OCI-LY3 (cell line): ENCODE results near the gene TGFBR3L.

Experiments
- H2AFZ ChIP-seq: fragments of 200-600, 300-600 bp; shearing (Covaris generic); 2 replicates; pipeline ENCODE4 v1.6.0; 2014; ENCODE audit warnings: antibody characterized with exemption, low read depth, low read length
- H3K27ac ChIP-seq: fragments of 200-600, 300-600 bp; sonication (generic); 2 replicates; pipeline ENCODE4 v1.5.1; 2014; ENCODE audit warnings: mild to moderate bottlenecking, low read length, moderate library complexity, mixed read lengths
- H3K27me3 ChIP-seq: fragments of 200-600, 300-600 bp; sonication (generic); 2 replicates; pipeline ENCODE4 v1.6.1; 2014; ENCODE audit warnings: low read depth, low read length, mixed read lengths
- H3K36me3 ChIP-seq: fragments of 200-600, 300-600 bp; sonication (generic); replicated peaks from 2 replicates; pipeline ENCODE3; 2014; ENCODE audit warnings: low read depth, low read length, mixed read lengths
- H3K4me1 ChIP-seq: fragments of 300-600, 200-600 bp; sonication (generic); 2 replicates; pipeline ENCODE4 v1.6.1; 2014; ENCODE audit warnings: low read length, mixed read lengths
- H3K4me2 ChIP-seq: fragments of 200-600, 300-600 bp; sonication (generic); 2 replicates; pipeline ENCODE4 v1.6.1; 2014; ENCODE audit warnings: low read length, mixed read lengths
- H3K4me3 ChIP-seq: fragments of 300-600, 200-600 bp; sonication (generic); 2 replicates; pipeline ENCODE4 v1.5.1; 2014; ENCODE audit warnings: antibody characterized with exemption, mild to moderate bottlenecking, low read length, moderate library complexity
- H3K79me2 ChIP-seq: fragments of 300-600, 200-600 bp; shearing (Covaris generic); 2 replicates; pipeline ENCODE4 v1.6.1; 2014; ENCODE audit warnings: mild to moderate bottlenecking, low read length, mixed read lengths
- H3K9ac ChIP-seq: fragments of 300-600, 200-600 bp; shearing (Covaris generic); 2 replicates; pipeline ENCODE4 v1.6.0; 2014; ENCODE audit warnings: mild to moderate bottlenecking, low read length, moderate library complexity
- H3K9me3 ChIP-seq: fragments of 200-600, 300-600 bp; shearing (Covaris generic); 2 replicates; pipeline ENCODE4 v1.6.1; 2014; ENCODE audit warnings: low read length, mixed read lengths; ENCODE audit not compliant: insufficient read depth
- H4K20me1 ChIP-seq: fragments of 200-600, 300-600 bp; sonication (generic); 2 replicates; pipeline ENCODE4 v1.6.1; 2016; ENCODE audit warnings: low read length, mixed read lengths; ENCODE audit not compliant: insufficient read depth
- EZH2phosphoT487 ChIP-seq: fragments of 200-600 bp; shearing (Covaris generic); IDR thresholded peaks from 2 replicates; pipeline ENCODE4 v1.6.1; 2018; ENCODE audit warnings: antibody characterized with exemption, mixed run types, low read depth
- TF ChIP-seq, protein P1 (sequence below): fragments of 200-600, 300-600 bp; sonication (generic); IDR thresholded peaks from 2 replicates; pipeline ENCODE4 v1.5.1; 2014; ENCODE audit warnings: antibody characterized with exemption, low read length, low read depth

The TGFBR3L gene

DNA sequence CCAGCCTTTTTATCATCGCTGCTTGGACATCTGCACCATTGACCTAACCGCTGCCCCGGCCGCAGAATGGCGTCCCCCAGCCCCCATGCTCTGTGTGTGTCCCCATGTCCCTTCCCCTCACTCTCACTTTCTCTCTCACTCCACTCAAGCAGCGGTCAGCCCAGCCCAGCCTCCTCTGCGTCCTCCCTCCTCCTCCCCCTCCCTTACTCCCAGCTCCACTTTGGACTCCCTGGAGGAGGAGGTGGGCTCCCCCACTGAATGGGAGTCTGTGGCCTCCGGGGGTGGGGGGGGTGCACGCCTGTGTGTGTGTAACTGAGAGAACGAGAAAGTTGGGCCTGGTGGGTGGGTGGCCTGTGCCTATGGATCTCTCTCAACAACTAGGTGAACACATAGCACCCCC lies 8.8 kb upstream of the TGFBR3L start:
- Histone ChIP-seq H4K20me1 (peaks cover 35% of the 10 kb centered on the region), H3K4me1 (peaks cover 16% of the 10 kb centered on the region), H3K27me3 (no peaks in the 10 kb centered on the region), H2AFZ (no peak overlapping the region), H3K79me2 (peaks cover 54% of the 10 kb centered on the region), H3K4me2 (no peak overlapping the region), H3K9me3 (no peaks in the 10 kb centered on the region), H3K27ac (no peak overlapping the region), H3K4me3 (no peak overlapping the region), H3K9ac (no peak overlapping the region), H3K36me3 (peaks cover 11% of the 10 kb centered on the region)
- no peak for TF ChIP-seq EZH2phosphoT487
- TF ChIP-seq, protein P1, sequence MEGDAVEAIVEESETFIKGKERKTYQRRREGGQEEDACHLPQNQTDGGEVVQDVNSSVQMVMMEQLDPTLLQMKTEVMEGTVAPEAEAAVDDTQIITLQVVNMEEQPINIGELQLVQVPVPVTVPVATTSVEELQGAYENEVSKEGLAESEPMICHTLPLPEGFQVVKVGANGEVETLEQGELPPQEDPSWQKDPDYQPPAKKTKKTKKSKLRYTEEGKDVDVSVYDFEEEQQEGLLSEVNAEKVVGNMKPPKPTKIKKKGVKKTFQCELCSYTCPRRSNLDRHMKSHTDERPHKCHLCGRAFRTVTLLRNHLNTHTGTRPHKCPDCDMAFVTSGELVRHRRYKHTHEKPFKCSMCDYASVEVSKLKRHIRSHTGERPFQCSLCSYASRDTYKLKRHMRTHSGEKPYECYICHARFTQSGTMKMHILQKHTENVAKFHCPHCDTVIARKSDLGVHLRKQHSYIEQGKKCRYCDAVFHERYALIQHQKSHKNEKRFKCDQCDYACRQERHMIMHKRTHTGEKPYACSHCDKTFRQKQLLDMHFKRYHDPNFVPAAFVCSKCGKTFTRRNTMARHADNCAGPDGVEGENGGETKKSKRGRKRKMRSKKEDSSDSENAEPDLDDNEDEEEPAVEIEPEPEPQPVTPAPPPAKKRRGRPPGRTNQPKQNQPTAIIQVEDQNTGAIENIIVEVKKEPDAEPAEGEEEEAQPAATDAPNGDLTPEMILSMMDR: no peak

DNA sequence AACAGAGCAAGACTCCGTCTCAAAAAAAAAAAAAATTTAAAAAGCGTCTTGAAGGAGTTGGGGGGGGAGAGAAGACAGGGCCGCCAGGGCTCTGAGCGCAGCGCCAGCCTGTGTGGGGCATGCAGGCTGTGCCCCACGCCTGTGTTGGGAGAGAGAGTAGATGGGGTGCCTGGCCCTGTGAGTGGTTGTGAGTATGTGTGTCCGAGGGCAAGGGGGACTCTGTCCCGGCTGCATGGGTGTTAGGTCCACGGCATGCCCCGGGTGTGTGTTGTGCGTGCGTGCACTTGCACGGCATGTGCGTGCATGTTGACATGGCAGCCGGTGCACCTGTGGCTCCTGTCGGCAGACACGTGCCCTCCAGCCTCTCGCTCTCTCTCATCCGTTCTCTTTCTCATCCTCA lies 7.5 kb upstream of the TGFBR3L start:
- H3K27me3 ChIP-seq: no peaks in the 10 kb centered on the region
- peaks cover 54% of the 10 kb centered on the region for H3K79me2 ChIP-seq
- no peak overlapping the region for H3K9ac ChIP-seq
- peaks cover 35% of the 10 kb centered on the region for H4K20me1 ChIP-seq
- H3K4me2 ChIP-seq: no peak overlapping the region
- no peak overlapping the region for H3K4me3 ChIP-seq
- H3K9me3 ChIP-seq: no peaks in the 10 kb centered on the region
- no peak for TF ChIP-seq EZH2phosphoT487
- TF ChIP-seq, protein P1: no peak
- no peak overlapping the region for H2AFZ ChIP-seq
- H3K36me3 ChIP-seq: peaks cover 21% of the 10 kb centered on the region
- peaks cover 16% of the 10 kb centered on the region for H3K4me1 ChIP-seq
- no peak overlapping the region for H3K27ac ChIP-seq

DNA sequence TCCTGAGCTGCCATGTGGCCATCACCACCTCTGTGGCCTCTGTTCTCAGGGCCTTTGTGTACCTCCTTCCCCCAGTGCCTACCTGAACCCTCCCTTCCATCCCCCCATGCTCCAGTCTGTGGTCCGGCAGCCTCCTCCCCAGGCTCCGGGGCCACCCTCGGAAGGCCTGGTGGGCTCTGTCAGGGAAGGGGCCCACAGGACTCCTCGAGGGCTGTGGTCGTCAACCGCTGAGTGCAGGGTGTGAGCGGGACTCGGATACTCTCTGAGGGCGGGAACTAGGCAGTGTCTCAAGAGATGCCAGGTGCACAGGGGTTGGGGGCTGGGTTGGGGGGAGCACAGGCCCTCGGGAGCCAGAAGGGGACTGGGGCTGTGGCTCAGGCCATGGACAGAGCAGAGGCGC lies 7.1 kb upstream of the TGFBR3L start:
- Histone ChIP-seq H3K79me2 (peaks cover 52% of the 10 kb centered on the region), H4K20me1 (peaks cover 35% of the 10 kb centered on the region), H3K9ac (no peak overlapping the region)

DNA sequence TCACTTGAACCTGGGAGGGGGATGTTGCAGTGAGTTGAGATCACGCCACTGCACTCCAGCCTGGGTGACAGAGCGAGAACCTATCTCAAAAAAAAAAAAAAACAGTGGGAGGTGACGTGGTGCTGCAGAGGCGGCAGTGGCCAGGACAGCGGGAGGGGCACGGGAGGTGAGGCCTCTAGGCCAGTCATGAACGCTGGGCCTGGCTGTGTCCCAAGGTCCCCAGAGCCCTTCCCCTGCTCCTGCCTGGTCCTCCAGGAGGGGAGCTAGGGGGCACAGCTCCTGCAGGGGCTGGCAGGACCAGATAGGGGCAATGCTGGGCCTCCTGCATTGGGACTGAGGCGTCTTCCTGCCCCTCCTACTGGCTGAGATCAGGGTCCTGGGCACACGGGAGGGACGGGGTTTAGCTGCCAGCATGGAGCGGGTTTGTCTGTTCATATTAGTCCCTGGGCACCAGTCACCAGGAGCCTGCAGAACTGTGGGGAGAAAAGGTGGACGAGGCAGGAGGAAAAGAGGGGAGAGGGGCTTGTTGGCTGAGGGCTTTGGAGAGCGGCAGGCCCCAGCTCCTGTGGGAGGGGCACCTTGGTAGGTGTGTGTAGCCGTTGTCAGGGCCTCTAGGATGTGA lies 6.4 kb upstream of the TGFBR3L start:
- H3K79me2 ChIP-seq: peaks cover 45% of the 10 kb centered on the region
- no peaks in the 10 kb centered on the region for H3K9me3 ChIP-seq
- no peak overlapping the region for H2AFZ ChIP-seq
- no peak overlapping the region for H3K27ac ChIP-seq
- TF ChIP-seq, protein P1: no peak
- TF ChIP-seq EZH2phosphoT487: no peak
- H3K27me3 ChIP-seq: no peaks in the 10 kb centered on the region
- peaks cover 27% of the 10 kb centered on the region for H3K36me3 ChIP-seq
- H4K20me1 ChIP-seq: peaks cover 35% of the 10 kb centered on the region
- H3K4me2 ChIP-seq: no peak overlapping the region
- peaks cover 9% of the 10 kb centered on the region for H3K4me1 ChIP-seq
- H3K4me3 ChIP-seq: no peak overlapping the region
- H3K9ac ChIP-seq: no peak overlapping the region

More for the DNA sequence above, 7.1 kb upstream of the TGFBR3L start:
- no peak overlapping the region for H2AFZ ChIP-seq
- peaks cover 21% of the 10 kb centered on the region for H3K36me3 ChIP-seq
- no peaks in the 10 kb centered on the region for H3K9me3 ChIP-seq
- no peaks in the 10 kb centered on the region for H3K27me3 ChIP-seq
- TF ChIP-seq EZH2phosphoT487: no peak
- TF ChIP-seq, protein P1: no peak
- H3K4me2 ChIP-seq: no peak overlapping the region
- H3K27ac ChIP-seq: no peak overlapping the region
- H3K4me3 ChIP-seq: no peak overlapping the region
- H3K4me1 ChIP-seq: peaks cover 14% of the 10 kb centered on the region
